T-cell (primary cell): ENCODE results near the gene SH3RF3. TPM values are rescaled to one million over a fixed set of nuclear protein-coding genes. Genes with fewer than 3 reads are reported as not detected.
"Not testable (repeated sequence)": the region's sequence is repeated elsewhere in the genome, so short reads cannot be mapped to it uniquely, and the experiment has no call there.

ENCODE experiments used
- ATAC-seq, 4 experiments: fragments of 200-7000 bp in 3 of 4; fragments of 150-1000 bp in 1 of 4; cut with Tn5 transposase; replicated peaks in 1 of 4; 1 replicate in 3 of 4; 2 replicates in 1 of 4; pipeline ENCODE4 v1.10.0; 2021; ENCODE audit warnings: moderate library complexity in 3 of 4, mild to moderate bottlenecking in 2 of 4, moderate number of reproducible peaks in 1 of 4
- CTCF ChIA-PET, 2 donors: fragments of 300-600 bp; sonication (Branson Sonifier 250); formaldehyde crosslinking; loops; one replicate each; lab custom pipeline; 2022; ENCODE audit warnings: antibody characterized with exemption in 2 of 2; lab: Charles Lee
- POLR2A ChIA-PET, 2 donors: fragments of 300-600 bp; sonication (Branson Sonifier 250); formaldehyde crosslinking; loops; one replicate each; lab custom pipeline; 2022; ENCODE audit warnings: antibody characterized with exemption in 2 of 2; lab: Charles Lee
- DNase-seq, 35 experiments: peaks; one replicate each; pipeline versions ENCODE4 v3.0.0 to v3.0.0-alpha.2; 2013 to 2023
- H3K27ac ChIP-seq: one replicate; pipeline ENCODE4 v1.5.1; 2013; ENCODE audit warnings: low read length
- H3K27me3 ChIP-seq, 2 experiments: replicated peaks in 1 of 2; 1 replicate in 1 of 2; 2 replicates in 1 of 2; pipeline versions ENCODE4 v1.6.1 to v1.7.0; 2013; ENCODE audit warnings: low read length in 1 of 2, mixed read lengths in 1 of 2; ENCODE audit not compliant: control insufficient read depth in 2 of 2, insufficient read depth in 2 of 2; ENCODE audit errors: extremely low read depth in 1 of 2
- H3K36me3 ChIP-seq, 2 donors: 1 replicate in 1 of 2; 2 replicates in 1 of 2; pipeline versions ENCODE4 v1.6.1 to v1.7.0; 2013; ENCODE audit warnings: low read length in 1 of 2; ENCODE audit not compliant: control insufficient read depth in 2 of 2, insufficient read depth in 1 of 2; ENCODE audit errors: extremely low read depth in 1 of 2
- H3K4me1 ChIP-seq, 2 experiments: 1 replicate in 1 of 2; 2 replicates in 1 of 2; pipeline versions ENCODE4 v1.6.1 to v1.7.0; 2013; ENCODE audit warnings: low read length in 2 of 2, mixed read lengths in 1 of 2; ENCODE audit not compliant: insufficient read depth in 2 of 2, control insufficient read depth in 1 of 2; ENCODE audit errors: extremely low read depth in 1 of 2
- H3K4me3 ChIP-seq, 2 donors: 1 replicate in 1 of 2; 2 replicates in 1 of 2; pipeline versions ENCODE4 v1.5.1 to v1.7.0; 2013; ENCODE audit warnings: mild to moderate bottlenecking in 2 of 2, low read length in 1 of 2, moderate library complexity in 1 of 2; ENCODE audit not compliant: control insufficient read depth in 1 of 2; ENCODE audit errors: extremely low read depth in 1 of 2
- H3K9me3 ChIP-seq: 2 replicates; pipeline ENCODE4 v1.7.0; 2013
- H3K27ac Mint-ChIP-seq, 2 donors: one replicate each; pipeline ENCODE4 v1.8.0; 2020 to 2021; ENCODE audit warnings: mild to moderate bottlenecking in 2 of 2, mixed read lengths in 2 of 2
- H3K27me3 Mint-ChIP-seq, 2 donors: one replicate each; pipeline ENCODE4 v1.8.0; 2021 to 2022; ENCODE audit warnings: mixed read lengths in 2 of 2
- H3K36me3 Mint-ChIP-seq: one replicate; pipeline ENCODE4 v1.8.0; 2021; ENCODE audit warnings: mixed read lengths
- H3K4me1 Mint-ChIP-seq, 3 donors: one replicate each; pipeline ENCODE4 v1.8.0; 2020 to 2022; ENCODE audit warnings: mixed read lengths in 3 of 3, mild to moderate bottlenecking in 1 of 3
- H3K4me3 Mint-ChIP-seq, 3 donors: one replicate each; pipeline ENCODE4 v1.8.0; 2020 to 2022; ENCODE audit warnings: mild to moderate bottlenecking in 3 of 3, mixed read lengths in 3 of 3, moderate library complexity in 3 of 3
- H3K9me3 Mint-ChIP-seq, 3 donors: one replicate each; pipeline ENCODE4 v1.8.0; 2020 to 2022; ENCODE audit warnings: mixed read lengths in 3 of 3
- WGBS: methylation state at CpG from one replicate; pipeline ENCODE4 v1.1.5; 2013; ENCODE audit warnings: missing lambda C conversion rate; ENCODE audit not compliant: insufficient coverage; 5-methylcytosine and 5-hydroxymethylcytosine counted together
- total RNA-seq, 35 experiments: library from RNA in 6 of 35; stranded (reverse) in 6 of 35; fragments of 120-200 nt in 1 of 35; gene quantifications; one replicate each; pipeline versions ENCODE4 v1.2.1 to v1.2.4 and lab custom pipeline; 2013 to 2026

SH3RF3 gene
- total RNA-seq, 5 donors from 2014 or later (not counting 1 experiment from before 2014, with no cell fraction given) = 1.8 to 4.6 (median 3.6) TPM

GRCh38 chr2:109162367-109162766 lies 33.4 kb downstream of the SH3RF3 start:
- Mint-ChIP-seq H3K27me3 (peaks cover 0 to 19% of the 10 kb centered on the region in 2 donors), H3K4me1 (peaks cover 10 to 16% (median 14%) of the 10 kb centered on the region in 3 donors)
- H3K27ac Mint-ChIP-seq, CTCF ChIA-PET, H3K4me1 ChIP-seq, H3K9me3 ChIP-seq, H3K27ac ChIP-seq, H3K36me3 ChIP-seq, ATAC-seq, H3K36me3 Mint-ChIP-seq, H3K9me3 Mint-ChIP-seq, DNase-seq, H3K4me3 ChIP-seq, H3K4me3 Mint-ChIP-seq, POLR2A ChIA-PET: not testable (repeated sequence)
- H3K27me3 ChIP-seq = peaks cover 0 to 37% of the 10 kb centered on the region in 2 experiments
- WGBS = no CpG with 5 or more reads among the region's 2 CpGs

- ATAC-seq = no peak
- H3K36me3 ChIP-seq = no peaks in the 10 kb centered on the region
- DNase-seq = no peak
- Mint-ChIP-seq H3K9me3 (no peaks in the 10 kb centered on the region), H3K4me3 (no peak overlapping the region), H3K27me3 (peaks cover 0 to 19% of the 10 kb centered on the region in 2 donors), H3K27ac (no peak overlapping the region), H3K4me1 (peaks cover 10 to 19% (median 14%) of the 10 kb centered on the region in 3 donors), H3K36me3 (no peaks in the 10 kb centered on the region)
- WGBS = 67% methylated on average over 1 of the region's 7 CpGs
- ChIA-PET POLR2A (interaction anchor here in 1 of 2 donors (0.6 kb wide), 1 partner anchor 14 kb away, joined by 3 read pairs; no protein-coding TSS in a partner anchor), CTCF (no interaction called here)
- no peak overlapping the region for H3K4me3 ChIP-seq
- H3K4me1 ChIP-seq = no peaks in the 10 kb centered on the region
- no peaks in the 10 kb centered on the region for H3K9me3 ChIP-seq
- H3K27me3 ChIP-seq = peaks cover 0 to 36% of the 10 kb centered on the region in 2 experiments
- H3K27ac ChIP-seq = no peak overlapping the region
Observed at GRCh38 chr2:109162999-109163398, 34.0 kb downstream of the SH3RF3 start.

GRCh38 chr2:109164311-109164710 lies 35.3 kb downstream of the SH3RF3 start:
- no peak overlapping the region for H3K27ac Mint-ChIP-seq
- H3K27me3 Mint-ChIP-seq = peaks cover 0 to 18% of the 10 kb centered on the region in 2 donors
- CTCF ChIA-PET = no interaction called here
- no CpG with 5 or more reads among the region's 1 CpG for WGBS
- H3K4me3 Mint-ChIP-seq = no peak overlapping the region
- Histone ChIP-seq H3K9me3 (no peaks in the 10 kb centered on the region), H3K4me3 (no peak overlapping the region), H3K4me1 (no peaks in the 10 kb centered on the region), H3K27ac (no peak overlapping the region), H3K27me3 (peaks cover 0 to 24% of the 10 kb centered on the region in 2 experiments), H3K36me3 (no peaks in the 10 kb centered on the region)
- H3K36me3 Mint-ChIP-seq = peaks cover 3% of the 10 kb centered on the region
- DNase-seq = no peak
- peaks cover 14 to 22% (median 14%) of the 10 kb centered on the region in 3 donors for H3K4me1 Mint-ChIP-seq
- peaks cover 0 to 3% (median 0%) of the 10 kb centered on the region in 3 donors for H3K9me3 Mint-ChIP-seq
- no peak for ATAC-seq
- POLR2A ChIA-PET = no interaction called here

GRCh38 chr2:109164739-109165221 lies 35.8 kb downstream of the SH3RF3 start:
- no peaks in the 10 kb centered on the region for H3K4me1 ChIP-seq
- ATAC-seq = no peak
- Mint-ChIP-seq H3K4me3 (no peak overlapping the region), H3K36me3 (peaks cover 3% of the 10 kb centered on the region), H3K27ac (no peak overlapping the region), H3K4me1 (peaks cover 14 to 20% (median 14%) of the 10 kb centered on the region in 3 donors), H3K27me3 (peaks cover 0 to 18% of the 10 kb centered on the region in 2 donors), H3K9me3 (peaks cover 0 to 3% (median 0%) of the 10 kb centered on the region in 3 donors)
- H3K4me3 ChIP-seq = no peak overlapping the region
- WGBS = 80% methylated on average over 1 of the region's 3 CpGs
- H3K27ac ChIP-seq = no peak overlapping the region
- no peak for DNase-seq
- H3K9me3 ChIP-seq = no peaks in the 10 kb centered on the region
- H3K27me3 ChIP-seq = peaks cover 0 to 22% of the 10 kb centered on the region in 2 experiments
- ChIA-PET CTCF (no interaction called here), POLR2A (no interaction called here)
- H3K36me3 ChIP-seq = no peaks in the 10 kb centered on the region

GRCh38 chr2:109166811-109167210 lies 37.8 kb downstream of the SH3RF3 start:
- Mint-ChIP-seq H3K4me1 (peaks cover 14 to 20% (median 14%) of the 10 kb centered on the region in 3 donors), H3K27ac (no peak overlapping the region), H3K4me3 (no peak overlapping the region), H3K36me3 (peaks cover 3% of the 10 kb centered on the region), H3K9me3 (peaks cover 0 to 3% (median 0%) of the 10 kb centered on the region in 3 donors), H3K27me3 (peaks cover 0 to 10% of the 10 kb centered on the region in 2 donors)
- POLR2A ChIA-PET = no interaction called here
- H3K9me3 ChIP-seq = no peaks in the 10 kb centered on the region
- CTCF ChIA-PET = interaction anchor here in 1 of 2 donors (0.6 to 0.7 kb wide), 2 partner anchors 13 to 16 kb away, joined by 3 to 4 read pairs; no protein-coding TSS in a partner anchor
- DNase-seq (no peak), ATAC-seq (no peak)
- no CpG with 5 or more reads among the region's 2 CpGs for WGBS
- H3K4me3 ChIP-seq = no peak overlapping the region
- H3K36me3 ChIP-seq = no peaks in the 10 kb centered on the region
- H3K4me1 ChIP-seq = no peaks in the 10 kb centered on the region
- peaks cover 0 to 16% of the 10 kb centered on the region in 2 experiments for H3K27me3 ChIP-seq
- H3K27ac ChIP-seq = no peak overlapping the region

- Histone ChIP-seq H3K9me3 (no peaks in the 10 kb centered on the region), H3K27me3 (peaks cover 0 to 21% of the 10 kb centered on the region in 2 experiments), H3K4me3 (no peak overlapping the region), H3K27ac (no peak overlapping the region), H3K4me1 (no peaks in the 10 kb centered on the region), H3K36me3 (no peaks in the 10 kb centered on the region)
- no peak overlapping the region for H3K27ac Mint-ChIP-seq
- no peak for ATAC-seq
- no peak for DNase-seq
- peaks cover 3% of the 10 kb centered on the region for H3K36me3 Mint-ChIP-seq
- H3K4me1 Mint-ChIP-seq = peaks cover 15 to 20% (median 18%) of the 10 kb centered on the region in 3 donors
- peaks cover 0 to 14% of the 10 kb centered on the region in 2 donors for H3K27me3 Mint-ChIP-seq
- H3K4me3 Mint-ChIP-seq = no peak overlapping the region
- ChIA-PET CTCF (no interaction called here), POLR2A (no interaction called here)
- 100% methylated on average over 1 of the region's 2 CpGs for WGBS
- peaks cover 0 to 3% (median 0%) of the 10 kb centered on the region in 3 donors for H3K9me3 Mint-ChIP-seq
Observed at GRCh38 chr2:109168086-109168485, 39.1 kb downstream of the SH3RF3 start.
